Liver (tissue), 9 donors: ENCODE results near the gene P2RY8. TPM values are rescaled to one million over a fixed set of nuclear protein-coding genes. Genes with fewer than 3 reads are reported as not detected.

Experiments
- DNase-seq: peaks from one replicate; pipeline ENCODE4 v3.0.0-alpha.2; 2017; ENCODE audit warnings: low spot score
- H3K27ac ChIP-seq, 2 donors: one replicate each; pipeline ENCODE4 v1.7.0; 2013; ENCODE audit warnings: inconsistent platforms in 2 of 2, low read length in 2 of 2, control low read depth in 1 of 2, low read depth in 1 of 2, mild to moderate bottlenecking in 1 of 2
- H3K27me3 ChIP-seq, 4 donors: one replicate each; pipeline versions ENCODE4 v1.6.1 to v1.7.0; 2013; ENCODE audit warnings: low read length in 3 of 4, inconsistent platforms in 1 of 4, mild to moderate bottlenecking in 1 of 4, moderate library complexity in 1 of 4; ENCODE audit not compliant: control insufficient read depth in 4 of 4, insufficient read depth in 4 of 4
- H3K36me3 ChIP-seq, 4 donors: one replicate each; pipeline versions ENCODE4 v1.6.1 to v1.7.0; 2013; ENCODE audit warnings: low read length in 3 of 4, mild to moderate bottlenecking in 3 of 4, low read depth in 1 of 4, moderate library complexity in 1 of 4; ENCODE audit not compliant: control insufficient read depth in 4 of 4, insufficient read depth in 3 of 4
- H3K4me1 ChIP-seq, 4 donors: one replicate each; pipeline versions ENCODE4 v1.6.1 to v1.7.0; 2013; ENCODE audit warnings: low read length in 3 of 4, mild to moderate bottlenecking in 3 of 4, moderate library complexity in 1 of 4; ENCODE audit not compliant: control insufficient read depth in 4 of 4, insufficient read depth in 4 of 4
- H3K4me3 ChIP-seq, 3 donors: one replicate each; pipeline versions ENCODE4 v1.6.1 to v1.7.0; 2013; ENCODE audit warnings: low read length in 3 of 3, control low read depth in 1 of 3, low read depth in 1 of 3, mild to moderate bottlenecking in 1 of 3
- H3K9ac ChIP-seq, 2 donors: one replicate each; pipeline ENCODE4 v1.7.0; 2013; ENCODE audit warnings: low read length in 2 of 2, mild to moderate bottlenecking in 2 of 2, moderate library complexity in 2 of 2, control low read depth in 1 of 2, low read depth in 1 of 2
- H3K9me3 ChIP-seq, 4 donors: one replicate each; pipeline versions ENCODE4 v1.6.1 to v1.7.0; 2013; ENCODE audit warnings: low read length in 3 of 4; ENCODE audit not compliant: control insufficient read depth in 4 of 4
- EGR1 ChIP-seq, 2 donors: IDR thresholded peaks; 2 replicates each; pipeline ENCODE4 v1.6.1; 2016 to 2018; ENCODE audit warnings: antibody characterized with exemption in 2 of 2, low read depth in 2 of 2
- FOXA1 ChIP-seq: IDR thresholded peaks from 2 replicates; pipeline ENCODE4 v1.6.1; 2016; ENCODE audit warnings: antibody characterized with exemption
- GABPA ChIP-seq, 2 donors: IDR thresholded peaks in 1 of 2; conservative IDR thresholded peaks in 1 of 2; 2 replicates each; pipeline ENCODE4 v1.6.1; 2016; ENCODE audit warnings: antibody characterized with exemption in 2 of 2, mild to moderate bottlenecking in 1 of 2, moderate library complexity in 1 of 2
- JUND ChIP-seq, 2 donors: IDR thresholded peaks; 2 replicates each; pipeline ENCODE4 v1.6.1; 2016; ENCODE audit warnings: antibody characterized with exemption in 2 of 2
- NR2F2 ChIP-seq: IDR thresholded peaks from 2 replicates; pipeline ENCODE4 v1.6.1; 2016; ENCODE audit warnings: antibody characterized with exemption
- RAD21 ChIP-seq, 2 donors: IDR thresholded peaks; 2 replicates each; pipeline ENCODE4 v1.6.1; 2016; ENCODE audit warnings: antibody characterized with exemption in 2 of 2, mild to moderate bottlenecking in 2 of 2
- RXRA ChIP-seq, 2 donors: IDR thresholded peaks; 2 replicates each; pipeline ENCODE4 v1.6.1; 2017 to 2018; ENCODE audit warnings: antibody characterized with exemption in 2 of 2, mild to moderate bottlenecking in 1 of 2
- SP1 ChIP-seq: IDR thresholded peaks from 2 replicates; pipeline ENCODE4 v1.6.1; 2018; ENCODE audit warnings: antibody characterized with exemption, mild to moderate bottlenecking
- TAF1 ChIP-seq: conservative IDR thresholded peaks from 2 replicates; pipeline ENCODE4 v1.6.1; 2016; ENCODE audit warnings: antibody characterized with exemption, mild to moderate bottlenecking
- YY1 ChIP-seq: IDR thresholded peaks from 2 replicates; pipeline ENCODE4 v1.6.1; 2016; ENCODE audit warnings: antibody characterized with exemption, mild to moderate bottlenecking
- WGBS: extraction: QIAGEN DNeasy Blood & Tissue Kit; methylation state at CpG from one replicate; pipeline ENCODE4 v1.1.7; 2013; 5-methylcytosine and 5-hydroxymethylcytosine counted together
- polyA plus RNA-seq, 2 donors: library from polyadenylated mRNA; stranded (reverse) in 1 of 2; unstranded in 1 of 2; fragments of 200-250 nt in 1 of 2; fragments of >200 nt in 1 of 2; fragmentation: Nextera tagmentation in 1 of 2; extraction: Ambion mirVana in 1 of 2; gene quantifications; one replicate each; pipeline versions ENCODE4 v1.2.1 to v1.2.3, GENCODE V29; 2013 to 2015
- total RNA-seq, 2 donors: library from RNA; depleted of rRNA; stranded (reverse); fragments of >200 nt; gene quantifications; one replicate each; pipeline ENCODE4 v1.2.3, GENCODE V29; 2014
- TF ChIP-seq, protein P1 (sequence below): IDR thresholded peaks from 2 replicates; pipeline ENCODE4 v1.6.1; 2016; ENCODE audit warnings: antibody characterized with exemption
- TF ChIP-seq, protein P2 (sequence below): IDR thresholded peaks from 2 replicates; pipeline ENCODE4 v1.6.1; 2016; ENCODE audit warnings: antibody characterized with exemption
- TF ChIP-seq, protein P3 (sequence below): IDR thresholded peaks from 2 replicates; pipeline ENCODE4 v1.6.1; 2016; ENCODE audit warnings: antibody characterized with exemption
- TF ChIP-seq, protein P4 (sequence below): IDR thresholded peaks from 2 replicates; pipeline ENCODE4 v1.6.1; 2016; ENCODE audit warnings: antibody characterized with exemption, mild to moderate bottlenecking
- donor health status: healthy.
- donor health status: healthy.
- donor health status: healthy.
- donor health status: healthy.
- donor health status: healthy.

P2RY8 gene
- total and polyA plus RNA-seq, 4 donors = 0.24 to 4.4 (median 0.59) TPM

DNA sequence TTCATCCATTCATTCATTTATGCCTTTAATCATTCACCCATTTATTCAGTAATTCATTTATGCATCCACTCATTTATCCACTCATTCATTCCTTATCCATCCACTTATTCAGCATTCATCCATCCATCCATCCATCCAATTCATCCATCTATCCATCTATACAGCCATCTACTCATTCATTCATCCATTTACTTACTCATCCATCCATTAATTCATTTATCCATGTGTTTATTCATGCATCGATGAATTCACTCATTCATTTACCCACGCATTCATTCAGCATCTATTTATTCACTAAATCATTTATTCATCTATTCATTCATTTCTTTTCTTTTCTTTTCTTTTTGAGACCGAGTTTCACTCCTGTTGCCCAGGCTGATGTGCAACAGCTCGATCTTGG, 10.4 kb downstream of the P2RY8 start:
- H3K4me3 ChIP-seq = no peak overlapping the region
- H3K9ac ChIP-seq = no peak overlapping the region
- H3K27ac ChIP-seq = no peak overlapping the region
- no peak for DNase-seq
- WGBS = 86% methylated on average over 4 of the region's 4 CpGs
- H3K27me3 ChIP-seq = no peaks in the 10 kb centered on the region
- no peaks in the 10 kb centered on the region for H3K4me1 ChIP-seq
- TF ChIP-seq EGR1 (IDR thresholded peaks at IDR 0.05; ENCODE audit: low read depth in 2 of 2) = no peak
- no peak for TF ChIP-seq RXRA (IDR thresholded peaks at IDR 0.05)
- TF ChIP-seq, protein P1, sequence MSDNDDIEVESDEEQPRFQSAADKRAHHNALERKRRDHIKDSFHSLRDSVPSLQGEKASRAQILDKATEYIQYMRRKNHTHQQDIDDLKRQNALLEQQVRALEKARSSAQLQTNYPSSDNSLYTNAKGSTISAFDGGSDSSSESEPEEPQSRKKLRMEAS = no peak
- no peak for TF ChIP-seq GABPA (IDR thresholded peaks at IDR 0.05 in 1 of 2, conservative IDR thresholded peaks at IDR 0.05 in 1 of 2)
- TF ChIP-seq YY1 = no peak
- TF ChIP-seq FOXA1 = no peak
- TF ChIP-seq, protein P2, sequence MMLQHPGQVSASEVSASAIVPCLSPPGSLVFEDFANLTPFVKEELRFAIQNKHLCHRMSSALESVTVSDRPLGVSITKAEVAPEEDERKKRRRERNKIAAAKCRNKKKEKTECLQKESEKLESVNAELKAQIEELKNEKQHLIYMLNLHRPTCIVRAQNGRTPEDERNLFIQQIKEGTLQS = no peak
- no peak for TF ChIP-seq JUND (IDR thresholded peaks at IDR 0.05)
- TF ChIP-seq SP1 = no peak
- no peaks in the 10 kb centered on the region for H3K36me3 ChIP-seq
- no peaks in the 10 kb centered on the region for H3K9me3 ChIP-seq

DNA sequence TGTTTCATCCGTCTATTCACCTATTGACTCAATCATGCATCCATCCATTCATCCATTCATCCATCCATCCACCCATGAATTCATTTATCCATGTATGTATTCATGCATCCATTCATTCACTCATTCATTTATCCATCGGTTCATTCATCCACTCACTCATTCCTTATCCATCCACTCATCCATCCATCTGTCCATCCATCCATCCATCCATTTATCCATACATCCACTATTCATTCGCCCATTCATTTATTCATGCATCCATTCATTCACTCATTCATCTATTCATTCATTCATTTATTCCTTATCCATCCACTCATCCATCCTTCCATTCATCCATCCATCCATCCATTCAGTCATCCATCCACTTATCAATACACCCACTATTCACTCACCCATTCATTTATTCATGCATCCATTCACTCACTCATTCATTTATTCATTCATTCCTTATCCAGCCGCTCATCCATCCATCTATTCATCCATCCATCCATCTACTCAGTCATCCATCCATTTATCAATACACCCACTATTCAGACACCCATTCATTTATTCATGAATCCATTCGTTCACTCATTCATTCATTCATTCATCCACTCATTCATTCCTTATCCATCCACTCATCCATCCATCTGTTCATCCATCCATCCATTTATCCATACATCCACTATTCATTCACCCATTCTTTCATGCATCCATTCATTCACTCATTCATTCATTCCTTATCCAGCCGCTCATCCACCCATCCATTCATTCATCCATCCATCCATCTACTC, 11.2 kb downstream of the P2RY8 start:
- H3K4me1 ChIP-seq = no peaks in the 10 kb centered on the region
- no peaks in the 10 kb centered on the region for H3K9me3 ChIP-seq
- H3K4me3 ChIP-seq = no peak overlapping the region
- no peak for DNase-seq
- H3K9ac ChIP-seq = no peak overlapping the region
- 77% methylated on average over 6 of the region's 6 CpGs for WGBS
- no peak for TF ChIP-seq JUND (IDR thresholded peaks at IDR 0.05)
- TF ChIP-seq SP1 = no peak
- TF ChIP-seq, protein P1 = no peak
- TF ChIP-seq, protein P3, sequence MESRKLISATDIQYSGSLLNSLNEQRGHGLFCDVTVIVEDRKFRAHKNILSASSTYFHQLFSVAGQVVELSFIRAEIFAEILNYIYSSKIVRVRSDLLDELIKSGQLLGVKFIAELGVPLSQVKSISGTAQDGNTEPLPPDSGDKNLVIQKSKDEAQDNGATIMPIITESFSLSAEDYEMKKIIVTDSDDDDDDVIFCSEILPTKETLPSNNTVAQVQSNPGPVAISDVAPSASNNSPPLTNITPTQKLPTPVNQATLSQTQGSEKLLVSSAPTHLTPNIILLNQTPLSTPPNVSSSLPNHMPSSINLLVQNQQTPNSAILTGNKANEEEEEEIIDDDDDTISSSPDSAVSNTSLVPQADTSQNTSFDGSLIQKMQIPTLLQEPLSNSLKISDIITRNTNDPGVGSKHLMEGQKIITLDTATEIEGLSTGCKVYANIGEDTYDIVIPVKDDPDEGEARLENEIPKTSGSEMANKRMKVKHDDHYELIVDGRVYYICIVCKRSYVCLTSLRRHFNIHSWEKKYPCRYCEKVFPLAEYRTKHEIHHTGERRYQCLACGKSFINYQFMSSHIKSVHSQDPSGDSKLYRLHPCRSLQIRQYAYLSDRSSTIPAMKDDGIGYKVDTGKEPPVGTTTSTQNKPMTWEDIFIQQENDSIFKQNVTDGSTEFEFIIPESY = no peak
- no peak for TF ChIP-seq RAD21 (IDR thresholded peaks at IDR 0.05)
- no peak for TF ChIP-seq GABPA (IDR thresholded peaks at IDR 0.05 in 1 of 2, conservative IDR thresholded peaks at IDR 0.05 in 1 of 2)
- H3K27ac ChIP-seq = no peak overlapping the region
- no peaks in the 10 kb centered on the region for H3K36me3 ChIP-seq
- H3K27me3 ChIP-seq = no peaks in the 10 kb centered on the region

DNA sequence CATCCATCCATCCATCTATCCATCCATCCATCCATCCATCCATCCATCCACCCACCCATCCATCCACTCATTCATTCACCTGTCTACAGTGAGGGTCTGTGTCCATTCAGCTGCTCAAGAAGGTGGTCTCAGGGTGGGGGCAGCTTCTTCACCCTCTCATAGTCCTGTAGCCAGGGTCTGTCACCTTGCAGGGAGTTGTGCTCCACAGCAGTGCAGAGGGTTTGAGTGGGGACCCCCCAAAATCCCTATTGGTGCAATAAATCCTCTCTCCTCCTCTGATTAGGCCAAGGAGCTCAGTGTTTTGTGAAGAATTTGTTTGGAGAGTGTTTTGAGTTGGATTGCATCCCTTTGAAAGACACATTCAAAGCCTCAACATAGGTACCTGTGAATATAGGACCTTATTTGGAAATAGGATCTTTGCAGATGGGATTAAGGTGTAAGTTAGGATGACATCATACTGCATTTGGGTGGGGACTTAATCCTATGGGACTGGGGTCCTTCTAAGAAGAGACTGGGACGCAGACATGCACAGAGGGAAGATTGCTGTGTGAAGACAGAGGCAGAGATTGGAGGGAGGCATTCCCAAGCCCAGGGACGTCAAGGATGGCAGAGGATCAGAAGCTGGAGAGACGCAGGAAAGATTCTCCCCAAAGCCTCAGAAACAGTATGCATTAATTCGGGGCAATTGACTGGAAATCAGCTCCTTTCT, 12.0 kb downstream of the P2RY8 start:
- Histone ChIP-seq H3K9me3 (no peaks in the 10 kb centered on the region), H3K4me3 (no peak overlapping the region), H3K27ac (no peak overlapping the region), H3K36me3 (no peaks in the 10 kb centered on the region), H3K9ac (no peak overlapping the region), H3K4me1 (no peaks in the 10 kb centered on the region), H3K27me3 (no peaks in the 10 kb centered on the region)
- WGBS = 75% methylated on average over 4 of the region's 4 CpGs
- DNase-seq = no peak
- TF ChIP-seq NR2F2 (no peak), TAF1 (no peak), GABPA (IDR thresholded peaks at IDR 0.05 in 1 of 2, conservative IDR thresholded peaks at IDR 0.05 in 1 of 2) (no peak)
- TF ChIP-seq, protein P1 = no peak
- TF ChIP-seq, protein P2 = no peak
- TF ChIP-seq, protein P4, sequence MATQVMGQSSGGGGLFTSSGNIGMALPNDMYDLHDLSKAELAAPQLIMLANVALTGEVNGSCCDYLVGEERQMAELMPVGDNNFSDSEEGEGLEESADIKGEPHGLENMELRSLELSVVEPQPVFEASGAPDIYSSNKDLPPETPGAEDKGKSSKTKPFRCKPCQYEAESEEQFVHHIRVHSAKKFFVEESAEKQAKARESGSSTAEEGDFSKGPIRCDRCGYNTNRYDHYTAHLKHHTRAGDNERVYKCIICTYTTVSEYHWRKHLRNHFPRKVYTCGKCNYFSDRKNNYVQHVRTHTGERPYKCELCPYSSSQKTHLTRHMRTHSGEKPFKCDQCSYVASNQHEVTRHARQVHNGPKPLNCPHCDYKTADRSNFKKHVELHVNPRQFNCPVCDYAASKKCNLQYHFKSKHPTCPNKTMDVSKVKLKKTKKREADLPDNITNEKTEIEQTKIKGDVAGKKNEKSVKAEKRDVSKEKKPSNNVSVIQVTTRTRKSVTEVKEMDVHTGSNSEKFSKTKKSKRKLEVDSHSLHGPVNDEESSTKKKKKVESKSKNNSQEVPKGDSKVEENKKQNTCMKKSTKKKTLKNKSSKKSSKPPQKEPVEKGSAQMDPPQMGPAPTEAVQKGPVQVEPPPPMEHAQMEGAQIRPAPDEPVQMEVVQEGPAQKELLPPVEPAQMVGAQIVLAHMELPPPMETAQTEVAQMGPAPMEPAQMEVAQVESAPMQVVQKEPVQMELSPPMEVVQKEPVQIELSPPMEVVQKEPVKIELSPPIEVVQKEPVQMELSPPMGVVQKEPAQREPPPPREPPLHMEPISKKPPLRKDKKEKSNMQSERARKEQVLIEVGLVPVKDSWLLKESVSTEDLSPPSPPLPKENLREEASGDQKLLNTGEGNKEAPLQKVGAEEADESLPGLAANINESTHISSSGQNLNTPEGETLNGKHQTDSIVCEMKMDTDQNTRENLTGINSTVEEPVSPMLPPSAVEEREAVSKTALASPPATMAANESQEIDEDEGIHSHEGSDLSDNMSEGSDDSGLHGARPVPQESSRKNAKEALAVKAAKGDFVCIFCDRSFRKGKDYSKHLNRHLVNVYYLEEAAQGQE = no peak
- TF ChIP-seq, protein P3 = no peak
